SK-N-SH (cell line): Measurements from ENCODE around the gene KIF3C.

Source experiments
- CTCF ChIP-seq: fragments of 200-600 bp; sonication (generic); IDR thresholded peaks from 2 replicates; pipeline ENCODE4 v1.6.1; 2017; ENCODE audit warnings: antibody characterized with exemption, mild to moderate bottlenecking, moderate library complexity
- POLR2AphosphoS5 ChIP-seq: IDR thresholded peaks from 2 replicates; pipeline ENCODE4 v1.6.1; 2012; ENCODE audit warnings: low read depth, low read length
- RXRA ChIP-seq: IDR thresholded peaks from 2 replicates; pipeline ENCODE4 v1.4.0; 2012; ENCODE audit warnings: low read depth, mild to moderate bottlenecking, borderline replicate concordance

DNA sequence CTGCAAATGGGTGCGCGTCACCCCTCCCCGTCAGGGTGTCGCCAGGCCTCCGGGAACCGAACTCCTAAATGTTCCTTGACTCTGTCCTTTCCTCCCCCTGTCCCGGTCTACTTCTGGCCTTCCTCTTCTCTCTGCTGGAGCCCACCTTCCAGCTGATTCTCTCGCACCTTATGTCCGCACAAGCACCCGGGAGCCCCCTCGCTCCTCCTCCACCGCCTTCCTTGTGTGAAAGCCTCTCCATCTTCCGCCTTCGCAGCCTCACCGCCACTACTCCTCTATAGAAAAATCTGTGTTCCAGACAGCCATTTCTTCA lies 627 bp upstream of the KIF3C start:
- TF ChIP-seq CTCF (no peak), RXRA (no peak), POLR2AphosphoS5 (no peak)
